GM12878 (cell line): ENCODE data around the gene MACROD2. TPM values are rescaled to one million over a fixed set of nuclear protein-coding genes. Genes with fewer than 3 reads are reported as not detected.

Experiments used
- ATAC-seq: fragments of 200-7000 bp; cut with Tn5 transposase; 3 replicates; pipeline ENCODE4 v1.9.1; 2020; ENCODE audit warnings: mild to moderate bottlenecking, moderate library complexity
- BruUV-seq: library from RNA; stranded (reverse); fragments of 400-500 nt; replicated peaks from 2 replicates; lab custom pipeline; 2021; lab: Mats Ljungman, UMichigan
- CTCF ChIA-PET: fragments of 300-600 bp; sonication (Branson Sonifier 250); formaldehyde crosslinking; extraction: SDS; loops from one replicate; lab custom pipeline; 2021; ENCODE audit warnings: inconsistent platforms; lab: Yijun Ruan, JAX
- POLR2A ChIA-PET: fragments of 350-600 bp; formaldehyde crosslinking; extraction: SDS; loops from one replicate; lab custom pipeline; 2021; ENCODE audit warnings: inconsistent platforms; lab: Charles Lee
- RAD21 ChIA-PET: fragments of 300-600 bp; sonication (Branson Sonifier 250); formaldehyde crosslinking; loops from one replicate; lab custom pipeline; 2023; ENCODE audit warnings: antibody characterized with exemption; ENCODE audit not compliant: unreplicated experiment; lab: Charles Lee
- SMC1A ChIA-PET: fragments of 300-600 bp; sonication (Branson Sonifier 250); formaldehyde crosslinking; loops from one replicate; lab custom pipeline; 2023; ENCODE audit not compliant: unreplicated experiment, uncharacterized antibody; lab: Charles Lee
- DNase-seq: peaks from one replicate; pipeline ENCODE4 v3.0.0-alpha.2; 2011; ENCODE audit warnings: low read depth, low spot score
- FAIRE-seq: peaks from 3 replicates; lab custom pipeline; 2011; peaks lifted over from hg19 to GRCh38; lab: Jason Lieb, UNC
- H2AFZ ChIP-seq: 2 replicates; pipeline ENCODE4 v1.6.0; 2011; ENCODE audit warnings: low read depth, low read length, control low read depth; ENCODE audit not compliant: control insufficient read depth
- H3K27ac ChIP-seq: 2 replicates; pipeline ENCODE4 v1.5.1; 2011; ENCODE audit warnings: control low read depth; ENCODE audit not compliant: control insufficient read depth, insufficient read depth
- H3K27me3 ChIP-seq, 2 experiments: replicated peaks in 1 of 2; 2 replicates each; pipeline versions ENCODE4 v1.6.0 to v1.6.1; 2011; ENCODE audit warnings: low read length in 1 of 2; ENCODE audit not compliant: control insufficient read depth in 2 of 2, insufficient read depth in 2 of 2
- H3K36me3 ChIP-seq, 2 experiments: 2 replicates each; pipeline ENCODE4 v1.5.1; 2011; ENCODE audit warnings: low read length in 1 of 2; ENCODE audit not compliant: control insufficient read depth in 2 of 2, insufficient read depth in 2 of 2
- H3K4me1 ChIP-seq: 2 replicates; pipeline ENCODE4 v1.6.1; 2011; ENCODE audit warnings: mild to moderate bottlenecking, low read length, moderate library complexity, mixed read lengths; ENCODE audit not compliant: control insufficient read depth, insufficient read depth
- H3K4me2 ChIP-seq: 2 replicates; pipeline ENCODE4 v1.6.0; 2011; ENCODE audit warnings: control low read depth; ENCODE audit not compliant: control insufficient read depth, insufficient read depth
- H3K4me3 ChIP-seq: fragments of 200-600 bp; sonication (generic); 2 replicates; pipeline ENCODE4 v1.5.1; 2016
- H3K79me2 ChIP-seq: 2 replicates; pipeline ENCODE4 v1.6.0; 2011; ENCODE audit warnings: low read length; ENCODE audit not compliant: control insufficient read depth, insufficient read depth
- H3K9ac ChIP-seq: 2 replicates; pipeline ENCODE4 v1.8.0; 2011; ENCODE audit warnings: low read length, control low read depth, mixed read lengths; ENCODE audit not compliant: control insufficient read depth, insufficient read depth
- H3K9me3 ChIP-seq: replicated peaks from 3 replicates; pipeline ENCODE4 v1.5.1; 2011; ENCODE audit warnings: mild to moderate bottlenecking, low read length; ENCODE audit not compliant: control insufficient read depth, insufficient read depth
- H4K20me1 ChIP-seq: 2 replicates; pipeline ENCODE4 v1.6.0; 2011; ENCODE audit not compliant: control insufficient read depth, insufficient read depth
- BRCA1 ChIP-seq: IDR thresholded peaks from 2 replicates; pipeline ENCODE4 v1.6.1; 2011; ENCODE audit warnings: low read depth, low read length, improper control_type of control experiment
- CBFB ChIP-seq: IDR thresholded peaks from 2 replicates; pipeline ENCODE4 v1.6.1; 2016; ENCODE audit warnings: antibody characterized with exemption, low read depth
- ETV6 ChIP-seq, 2 experiments: fragments of 450-650 bp in 1 of 2; IDR thresholded peaks in 1 of 2; conservative IDR thresholded peaks in 1 of 2; 2 replicates each; pipeline ENCODE4 v1.6.1; 2014; ENCODE audit warnings: antibody characterized with exemption in 1 of 2, borderline replicate concordance in 1 of 2, low read depth in 1 of 2, mild to moderate bottlenecking in 1 of 2, moderate library complexity in 1 of 2
- HDAC6 ChIP-seq: fragments of 200-600 bp; sonication (generic); IDR thresholded peaks from one replicate; pipeline ENCODE4 v1.8.0; 2017; ENCODE audit warnings: antibody characterized with exemption; ENCODE audit not compliant: unreplicated experiment
- IRF3 ChIP-seq: fragments of 450-650 bp; IDR thresholded peaks from 2 replicates; pipeline ENCODE4 v1.6.1; 2014; ENCODE audit warnings: mild to moderate bottlenecking
- JUNB ChIP-seq: IDR thresholded peaks from 2 replicates; pipeline ENCODE4 v1.6.1; 2016; ENCODE audit warnings: antibody characterized with exemption, mild to moderate bottlenecking
- KLF5 ChIP-seq: fragments of 450-650 bp; IDR thresholded peaks from 2 replicates; pipeline ENCODE4 v1.6.1; 2014; ENCODE audit warnings: mild to moderate bottlenecking; ENCODE audit not compliant: partially characterized antibody
- NFXL1 ChIP-seq: fragments of 450-650 bp; IDR thresholded peaks from 2 replicates; pipeline ENCODE4 v1.6.1; 2017; ENCODE audit warnings: antibody characterized with exemption, mild to moderate bottlenecking, borderline replicate concordance
- NFYB ChIP-seq: IDR thresholded peaks from 2 replicates; pipeline ENCODE4 v1.6.1; 2011; ENCODE audit warnings: low read depth, mild to moderate bottlenecking, low read length, improper control_type of control experiment, moderate library complexity; ENCODE audit not compliant: insufficient read depth
- REST ChIP-seq: IDR thresholded peaks from 2 replicates; pipeline ENCODE4 v1.6.1; 2012; ENCODE audit warnings: mild to moderate bottlenecking, low read depth, low read length
- ZNF384 ChIP-seq: IDR thresholded peaks from 2 replicates; pipeline ENCODE4 v1.6.1; 2012; ENCODE audit warnings: low read depth, mild to moderate bottlenecking, low read length, improper control_type of control experiment, borderline replicate concordance
- WGBS: methylation state at CpG from one replicate; pipeline ENCODE4 v1.1.6; 2016; ENCODE audit warnings: low lambda C conversion rate; ENCODE audit not compliant: insufficient replicate concordance, insufficient coverage; ENCODE audit errors: missing lambda C conversion rate; 5-methylcytosine and 5-hydroxymethylcytosine counted together
- in situ Hi-C: fragments of 300-500 bp; cut with MboI; formaldehyde crosslinking; loops from 9 replicates; pipeline ENCODE4 v1.14.3; 2018; ENCODE audit warnings: mixed read lengths
- intact Hi-C: fragments of 100-400 bp; cut with micrococcal nuclease; formaldehyde crosslinking; loops from one replicate; pipeline ENCODE4 v1.14.2; 2022; ENCODE audit not compliant: unreplicated experiment
- polyA plus RNA-seq, 11 experiments: library from polyadenylated mRNA; depleted of rRNA in 4 of 11; unstranded in 6 of 11; stranded (reverse) in 5 of 11; fragments of >200 nt; fragmentation: Nextera tagmentation in 4 of 11; fragmentation: Illumina TruSeq in 1 of 11; extraction: Ambion mirVana in 4 of 11; extraction: Trizol in 1 of 11; gene quantifications; 1 replicate in 1 of 11; 2 replicates in 10 of 11; pipeline versions ENCODE4 v1.2.1 to v1.2.3, GENCODE V29; 2011 to 2016; ENCODE audit warnings: inconsistent platforms in 2 of 11, missing spikeins in 2 of 11, low read depth in 1 of 11
- total RNA-seq, 4 experiments: library from RNA; depleted of rRNA in 3 of 4; stranded (reverse); fragments of >200 nt in 3 of 4; fragmentation: Illumina TruSeq in 1 of 4; extraction: Trizol in 1 of 4; gene quantifications; 2 replicates each; pipeline versions ENCODE4 v1.2.1 to v1.2.3, GENCODE V29; 2013 to 2021
- TF ChIP-seq, protein P1 (sequence below): fragments of 450-650 bp; IDR thresholded peaks from 2 replicates; pipeline ENCODE4 v1.6.1; 2017; ENCODE audit warnings: mild to moderate bottlenecking

Gene MACROD2
- total and polyA plus RNA-seq, 10 of the 15 experiments (the other 5 are each of a cell fraction or from before 2014, with no cell fraction given), result 1.1 to 21.5 (median 2.2) TPM

DNA sequence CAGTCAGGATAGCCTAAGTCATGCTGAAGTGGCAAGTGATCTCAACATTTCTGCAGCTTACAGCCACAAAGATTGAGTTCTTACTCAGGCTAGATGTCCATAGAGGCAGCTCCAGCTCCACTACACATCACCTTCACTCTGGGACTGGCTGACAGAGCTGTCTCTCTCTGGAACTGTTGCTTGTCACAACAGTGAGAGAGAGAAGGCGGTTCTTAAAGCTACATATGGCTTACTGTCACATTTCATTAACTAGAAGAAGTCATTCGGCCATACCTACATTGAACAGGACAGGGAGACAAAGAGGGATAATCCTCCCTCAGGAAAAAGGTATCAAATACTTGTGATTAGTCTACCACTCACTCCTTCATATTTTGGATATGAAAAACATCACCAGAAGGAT lies 1257.0 kb downstream of the MACROD2 start (continued):
- TF ChIP-seq, protein P1, sequence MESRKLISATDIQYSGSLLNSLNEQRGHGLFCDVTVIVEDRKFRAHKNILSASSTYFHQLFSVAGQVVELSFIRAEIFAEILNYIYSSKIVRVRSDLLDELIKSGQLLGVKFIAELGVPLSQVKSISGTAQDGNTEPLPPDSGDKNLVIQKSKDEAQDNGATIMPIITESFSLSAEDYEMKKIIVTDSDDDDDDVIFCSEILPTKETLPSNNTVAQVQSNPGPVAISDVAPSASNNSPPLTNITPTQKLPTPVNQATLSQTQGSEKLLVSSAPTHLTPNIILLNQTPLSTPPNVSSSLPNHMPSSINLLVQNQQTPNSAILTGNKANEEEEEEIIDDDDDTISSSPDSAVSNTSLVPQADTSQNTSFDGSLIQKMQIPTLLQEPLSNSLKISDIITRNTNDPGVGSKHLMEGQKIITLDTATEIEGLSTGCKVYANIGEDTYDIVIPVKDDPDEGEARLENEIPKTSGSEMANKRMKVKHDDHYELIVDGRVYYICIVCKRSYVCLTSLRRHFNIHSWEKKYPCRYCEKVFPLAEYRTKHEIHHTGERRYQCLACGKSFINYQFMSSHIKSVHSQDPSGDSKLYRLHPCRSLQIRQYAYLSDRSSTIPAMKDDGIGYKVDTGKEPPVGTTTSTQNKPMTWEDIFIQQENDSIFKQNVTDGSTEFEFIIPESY, result no peak
- TF ChIP-seq NFXL1 (no peak), JUNB (no peak)

DNA sequence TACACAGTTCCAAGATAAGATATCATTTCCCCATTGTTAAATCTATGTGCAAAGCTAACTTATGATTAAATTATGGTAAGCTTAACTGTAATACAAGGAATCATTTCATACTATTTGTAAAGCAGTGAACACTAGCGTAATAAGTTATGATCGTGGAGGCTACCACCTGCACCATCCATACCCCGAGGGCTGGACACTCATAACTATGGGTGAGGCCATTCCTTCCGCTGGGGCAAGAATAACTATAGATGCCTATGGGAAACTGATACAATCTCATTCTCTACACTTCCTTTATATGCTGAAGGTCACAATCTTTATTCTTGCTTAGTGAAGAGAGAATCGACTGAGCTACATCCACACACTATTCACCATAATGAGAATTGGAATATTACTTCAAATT lies 1258.1 kb downstream of the MACROD2 start:
- no peak for DNase-seq
- no peak for TF ChIP-seq IRF3
- TF ChIP-seq ETV6 (conservative IDR thresholded peaks at IDR 0.05 in 1 of 2, IDR thresholded peaks at IDR 0.05 in 1 of 2; ENCODE audit: borderline replicate concordance in 1 of 2, low read depth in 1 of 2), result no peak
- TF ChIP-seq REST, result no peak
- TF ChIP-seq ZNF384, result no peak
- no peak for TF ChIP-seq HDAC6
- no peak for TF ChIP-seq CBFB
- no peak for TF ChIP-seq KLF5
- no peak for TF ChIP-seq BRCA1
- no peak for TF ChIP-seq NFYB
- Histone ChIP-seq H3K27me3 (no peaks in the 10 kb centered on the region), H3K27ac (no peak overlapping the region), H3K79me2 (no peaks in the 10 kb centered on the region), H3K4me2 (no peak overlapping the region), H3K9ac (no peak overlapping the region), H4K20me1 (no peaks in the 10 kb centered on the region), H2AFZ (no peak overlapping the region), H3K9me3 (no peaks in the 10 kb centered on the region), H3K4me3 (no peak overlapping the region), H3K4me1 (peaks cover 8% of the 10 kb centered on the region), H3K36me3 (no peaks in the 10 kb centered on the region)
- ChIA-PET RAD21 (no interaction called here), POLR2A (no interaction called here), CTCF (no interaction called here), SMC1A (no interaction called here)
- in situ Hi-C loops, result no loop called here
- FAIRE-seq, result no peak
- WGBS, result 83% methylated on average over 5 of the region's 5 CpGs
- BruUV-seq, result no TSS peak
- ATAC-seq, result no peak
- intact Hi-C loops, result no loop called here
